ENCODE data around the gene CBLB. TPM values are rescaled to one million over a fixed set of nuclear protein-coding genes. Genes with fewer than 3 reads are reported as not detected.

CBLB gene
- total RNA-seq, 2 experiments from 2014 or later, result 125 to 158 TPM

GRCh38 chr3:105704726-105705410, 163.9 kb downstream of the CBLB start:
- Mint-ChIP-seq H3K4me3 (no peak overlapping the region), H3K27ac (no peak overlapping the region), H3K27me3 (no peaks in the 10 kb centered on the region), H3K9me3 (ENCODE audit: low read depth) (no peaks in the 10 kb centered on the region), H3K36me3 (peaks cover 58% of the 10 kb centered on the region), H3K4me1 (peaks cover 12% of the 10 kb centered on the region)
- DNase-seq (no peak), ATAC-seq (no peak)
- CTCF ChIA-PET, result no interaction called here

GRCh38 chr3:105700575-105700974, 168.2 kb downstream of the CBLB start:
- no peak for DNase-seq
- H3K36me3 Mint-ChIP-seq, result peaks cover 63% of the 10 kb centered on the region
- no peaks in the 10 kb centered on the region for H3K27me3 Mint-ChIP-seq
- ATAC-seq, result peak; percentile 76
- no peak overlapping the region for H3K4me3 Mint-ChIP-seq
- CTCF ChIA-PET, result interaction anchor here (0.6 kb wide), 1 partner anchor 40 kb away, joined by 3 read pairs; no protein-coding TSS in a partner anchor
- H3K27ac Mint-ChIP-seq, result peak overlapping the region; percentile 65
- H3K4me1 Mint-ChIP-seq, result peaks cover 21% of the 10 kb centered on the region
- no peaks in the 10 kb centered on the region for H3K9me3 Mint-ChIP-seq (ENCODE audit: low read depth)

GRCh38 chr3:105691633-105692032, 177.2 kb downstream of the CBLB start:
- ATAC-seq, result no peak
- no peak overlapping the region for H3K4me3 Mint-ChIP-seq
- peaks cover 2% of the 10 kb centered on the region for H3K9me3 Mint-ChIP-seq (ENCODE audit: low read depth)
- no peak for DNase-seq
- H3K4me1 Mint-ChIP-seq, result peaks cover 27% of the 10 kb centered on the region
- H3K27me3 Mint-ChIP-seq, result no peaks in the 10 kb centered on the region
- H3K27ac Mint-ChIP-seq, result peak overlapping the region; percentile 6
- CTCF ChIA-PET, result no interaction called here
- H3K36me3 Mint-ChIP-seq, result peaks cover 51% of the 10 kb centered on the region

GRCh38 chr3:105691053-105691452, 177.8 kb downstream of the CBLB start:
- H3K4me1 Mint-ChIP-seq, result peaks cover 29% of the 10 kb centered on the region
- CTCF ChIA-PET, result no interaction called here
- H3K9me3 Mint-ChIP-seq (ENCODE audit: low read depth), result peaks cover 2% of the 10 kb centered on the region
- no peak overlapping the region for H3K4me3 Mint-ChIP-seq
- no peak overlapping the region for H3K27ac Mint-ChIP-seq
- H3K27me3 Mint-ChIP-seq, result no peaks in the 10 kb centered on the region
- H3K36me3 Mint-ChIP-seq, result peaks cover 49% of the 10 kb centered on the region
- DNase-seq (no peak), ATAC-seq (no peak)

- Mint-ChIP-seq H3K4me1 (peaks cover 29% of the 10 kb centered on the region), H3K27ac (peak overlapping the region; percentile 9), H3K4me3 (no peak overlapping the region), H3K27me3 (no peaks in the 10 kb centered on the region), H3K9me3 (ENCODE audit: low read depth) (peaks cover 2% of the 10 kb centered on the region), H3K36me3 (peaks cover 54% of the 10 kb centered on the region)
- ATAC-seq, result no peak
- CTCF ChIA-PET, result interaction anchor here (1.0 to 1.7 kb wide), 4 partner anchors 44 to 920 kb away, joined by 3 to 5 read pairs (median 3); no protein-coding TSS in a partner anchor
- DNase-seq, result no peak
Measured at GRCh38 chr3:105688821-105689220, 180.0 kb downstream of the CBLB start.

GRCh38 chr3:105686278-105686897, 182.4 kb downstream of the CBLB start:
- Mint-ChIP-seq H3K36me3 (peaks cover 48% of the 10 kb centered on the region), H3K4me1 (peaks cover 21% of the 10 kb centered on the region), H3K4me3 (no peak overlapping the region), H3K27ac (peak overlapping the region; percentile 65), H3K27me3 (no peaks in the 10 kb centered on the region), H3K9me3 (ENCODE audit: low read depth) (peaks cover 2% of the 10 kb centered on the region)
- ATAC-seq, result peak; percentile 47
- CTCF ChIA-PET, result interaction anchor here (0.7 to 1.5 kb wide), 4 partner anchors 8 to 172 kb away, joined by 3 to 4 read pairs (median 3); no protein-coding TSS in a partner anchor
- no peak for DNase-seq

- Mint-ChIP-seq H3K4me1 (peaks cover 8% of the 10 kb centered on the region), H3K4me3 (no peak overlapping the region), H3K9me3 (ENCODE audit: low read depth) (no peaks in the 10 kb centered on the region), H3K36me3 (peaks cover 63% of the 10 kb centered on the region), H3K27ac (no peak overlapping the region), H3K27me3 (no peaks in the 10 kb centered on the region)
- DNase-seq, result no peak
- CTCF ChIA-PET, result no interaction called here
- ATAC-seq, result no peak
Measured at GRCh38 chr3:105679951-105680350, 188.9 kb downstream of the CBLB start.

- DNase-seq, result no peak
- no peaks in the 10 kb centered on the region for H3K27me3 Mint-ChIP-seq
- H3K4me3 Mint-ChIP-seq, result no peak overlapping the region
- ATAC-seq, result no peak
- CTCF ChIA-PET, result interaction anchor here (1.1 kb wide), 1 partner anchor 9 kb away, joined by 4 read pairs; no protein-coding TSS in a partner anchor
- H3K36me3 Mint-ChIP-seq, result peaks cover 67% of the 10 kb centered on the region
- H3K4me1 Mint-ChIP-seq, result peaks cover 8% of the 10 kb centered on the region
- no peaks in the 10 kb centered on the region for H3K9me3 Mint-ChIP-seq (ENCODE audit: low read depth)
- H3K27ac Mint-ChIP-seq, result no peak overlapping the region
Measured at GRCh38 chr3:105678017-105678416, 190.8 kb downstream of the CBLB start.

- CTCF ChIA-PET, result no interaction called here
- ATAC-seq (peak; percentile 51), DNase-seq (no peak)
- H3K4me3 Mint-ChIP-seq, result no peak overlapping the region
- peaks cover 64% of the 10 kb centered on the region for H3K36me3 Mint-ChIP-seq
- H3K4me1 Mint-ChIP-seq, result peaks cover 8% of the 10 kb centered on the region
- no peak overlapping the region for H3K27ac Mint-ChIP-seq
- no peaks in the 10 kb centered on the region for H3K27me3 Mint-ChIP-seq
- H3K9me3 Mint-ChIP-seq (ENCODE audit: low read depth), result no peaks in the 10 kb centered on the region
Measured at GRCh38 chr3:105676621-105677300, 192.1 kb downstream of the CBLB start.

GRCh38 chr3:105674437-105675065, 194.3 kb downstream of the CBLB start:
- H3K4me1 Mint-ChIP-seq, result peaks cover 8% of the 10 kb centered on the region
- no peak overlapping the region for H3K27ac Mint-ChIP-seq
- no peak for DNase-seq
- H3K27me3 Mint-ChIP-seq, result no peaks in the 10 kb centered on the region
- H3K9me3 Mint-ChIP-seq (ENCODE audit: low read depth), result no peaks in the 10 kb centered on the region
- peaks cover 58% of the 10 kb centered on the region for H3K36me3 Mint-ChIP-seq
- CTCF ChIA-PET, result interaction anchor here (1.2 kb wide), 1 partner anchor 15 kb away, joined by 3 read pairs; no protein-coding TSS in a partner anchor
- no peak for ATAC-seq
- H3K4me3 Mint-ChIP-seq, result no peak overlapping the region

GRCh38 chr3:105672996-105673395, 195.8 kb downstream of the CBLB start:
- peaks cover 8% of the 10 kb centered on the region for H3K4me1 Mint-ChIP-seq
- ATAC-seq (no peak), DNase-seq (no peak)
- H3K4me3 Mint-ChIP-seq, result no peak overlapping the region
- H3K36me3 Mint-ChIP-seq, result peaks cover 63% of the 10 kb centered on the region
- CTCF ChIA-PET, result interaction anchor here (0.7 kb wide), 2 partner anchors 25 to 1000 kb away, joined by 3 read pairs; no protein-coding TSS in a partner anchor
- no peaks in the 10 kb centered on the region for H3K9me3 Mint-ChIP-seq (ENCODE audit: low read depth)
- no peak overlapping the region for H3K27ac Mint-ChIP-seq
- no peaks in the 10 kb centered on the region for H3K27me3 Mint-ChIP-seq

- CTCF ChIA-PET, result no interaction called here
- Mint-ChIP-seq H3K4me3 (no peak overlapping the region), H3K9me3 (ENCODE audit: low read depth) (no peaks in the 10 kb centered on the region), H3K27ac (no peak overlapping the region), H3K27me3 (no peaks in the 10 kb centered on the region), H3K4me1 (no peaks in the 10 kb centered on the region), H3K36me3 (peaks cover 59% of the 10 kb centered on the region)
- DNase-seq (no peak), ATAC-seq (no peak)
Measured at GRCh38 chr3:105662306-105662705, 206.5 kb downstream of the CBLB start.

GRCh38 chr3:105661461-105661860, 207.4 kb downstream of the CBLB start:
- H3K4me3 Mint-ChIP-seq, result no peak overlapping the region
- CTCF ChIA-PET, result no interaction called here
- H3K27me3 Mint-ChIP-seq, result no peaks in the 10 kb centered on the region
- H3K4me1 Mint-ChIP-seq, result no peaks in the 10 kb centered on the region
- H3K9me3 Mint-ChIP-seq (ENCODE audit: low read depth), result no peaks in the 10 kb centered on the region
- ATAC-seq (no peak), DNase-seq (no peak)
- H3K36me3 Mint-ChIP-seq, result peaks cover 58% of the 10 kb centered on the region
- no peak overlapping the region for H3K27ac Mint-ChIP-seq
